GM23338 (cell line): ENCODE data around the gene SHISA9. TPM values are rescaled to one million over a fixed set of nuclear protein-coding genes. Genes with fewer than 3 reads are reported as not detected.

Source experiments
- ATAC-seq: fragments of 200-7000 bp; cut with Tn5 transposase; 3 replicates; pipeline ENCODE4 v1.9.1; 2020
- DNase-seq: peaks from one replicate; pipeline ENCODE4 v3.0.0-alpha.2; 2015; ENCODE audit warnings: low spot score
- H2AFZ ChIP-seq: fragments of 200-600 bp; sonication (generic); 2 replicates; pipeline ENCODE4 v1.8.0; 2016; ENCODE audit warnings: antibody characterized with exemption, mild to moderate bottlenecking, moderate library complexity
- H3F3A ChIP-seq: fragments of 200-600 bp; sonication (generic); replicated peaks from 2 replicates; pipeline ENCODE4 v1.8.0; 2017; ENCODE audit warnings: antibody characterized with exemption, mixed run types, low read depth
- H3K27ac ChIP-seq: fragments of 200-600 bp; sonication (generic); 2 replicates; pipeline ENCODE4 v1.6.1; 2016; ENCODE audit warnings: low read depth
- H3K27me3 ChIP-seq: fragments of 200-600 bp; sonication (generic); 2 replicates; pipeline ENCODE4 v1.8.0; 2016; ENCODE audit warnings: mild to moderate bottlenecking, mixed run types, moderate library complexity; ENCODE audit not compliant: insufficient read depth
- H3K36me3 ChIP-seq: fragments of 200-600 bp; sonication (generic); 2 replicates; pipeline ENCODE4 v1.8.0; 2016; ENCODE audit warnings: mild to moderate bottlenecking; ENCODE audit not compliant: insufficient read depth
- H3K4me1 ChIP-seq: fragments of 200-600 bp; sonication (generic); 2 replicates; pipeline ENCODE4 v1.8.0; 2016; ENCODE audit warnings: mild to moderate bottlenecking, moderate library complexity; ENCODE audit not compliant: insufficient read depth
- H3K4me2 ChIP-seq: fragments of 200-600 bp; sonication (generic); 2 replicates; pipeline ENCODE4 v1.7.1; 2017; ENCODE audit warnings: mixed run types
- H3K4me3 ChIP-seq: fragments of 200-600 bp; sonication (generic); 2 replicates; pipeline ENCODE4 v1.6.1; 2016; ENCODE audit warnings: mixed run types
- H3K79me2 ChIP-seq: fragments of 200-600 bp; sonication (generic); replicated peaks from 2 replicates; pipeline ENCODE4 v1.8.0; 2017; ENCODE audit warnings: mild to moderate bottlenecking; ENCODE audit not compliant: insufficient read depth
- H3K9me2 ChIP-seq: fragments of 200-600 bp; sonication (generic); 2 replicates; pipeline ENCODE4 v1.8.0; 2017; ENCODE audit not compliant: insufficient read depth
- H4K20me1 ChIP-seq: fragments of 200-600 bp; sonication (generic); replicated peaks from 2 replicates; pipeline ENCODE4 v1.8.0; 2017; ENCODE audit warnings: mild to moderate bottlenecking; ENCODE audit not compliant: insufficient read depth
- H3K27ac Mint-ChIP-seq: 2 replicates; pipeline ENCODE4 v1.8.0; 2020; ENCODE audit warnings: inconsistent platforms, mild to moderate bottlenecking, moderate library complexity, mixed read lengths
- H3K27me3 Mint-ChIP-seq: 3 replicates; pipeline ENCODE4 v1.8.0; 2022; ENCODE audit warnings: low read depth, mild to moderate bottlenecking, moderate library complexity, mixed read lengths, inconsistent platforms; ENCODE audit not compliant: insufficient read depth, poor library complexity
- H3K36me3 Mint-ChIP-seq: 3 replicates; pipeline ENCODE4 v1.8.0; 2021; ENCODE audit warnings: low read depth, mild to moderate bottlenecking, inconsistent platforms, moderate library complexity, mixed read lengths
- H3K4me1 Mint-ChIP-seq: 3 replicates; pipeline ENCODE4 v1.8.0; 2020; ENCODE audit warnings: mild to moderate bottlenecking, inconsistent platforms, mixed read lengths
- H3K4me3 Mint-ChIP-seq: 3 replicates; pipeline ENCODE4 v1.8.0; 2021; ENCODE audit warnings: moderate library complexity, mild to moderate bottlenecking, inconsistent platforms, mixed read lengths
- H3K9me3 Mint-ChIP-seq: 3 replicates; pipeline ENCODE4 v1.8.0; 2020; ENCODE audit warnings: moderate library complexity, mild to moderate bottlenecking, inconsistent platforms, mixed read lengths
- CREB1 ChIP-seq: fragments of 250-450 bp; sonication (Bioruptor Pico); IDR thresholded peaks from 2 replicates; pipeline ENCODE4 v1.5.0; 2020; ENCODE audit warnings: low read depth, mild to moderate bottlenecking, moderate library complexity
- ETS1 ChIP-seq: IDR thresholded peaks from 2 replicates; pipeline ENCODE4 v1.6.1; 2016; ENCODE audit warnings: antibody characterized with exemption
- EZH2 ChIP-seq: fragments of 200-600 bp; sonication (generic); IDR thresholded peaks from one replicate; pipeline ENCODE4 v1.8.0; 2017; ENCODE audit warnings: antibody characterized with exemption, mild to moderate bottlenecking, low read depth; ENCODE audit not compliant: unreplicated experiment
- EZH2phosphoT487 ChIP-seq: fragments of 200-600 bp; sonication (generic); IDR thresholded peaks from one replicate; pipeline ENCODE4 v1.8.1; 2018; ENCODE audit warnings: antibody characterized with exemption; ENCODE audit not compliant: unreplicated experiment
- JUNB ChIP-seq: IDR thresholded peaks from one replicate; pipeline ENCODE4 v1.6.1; 2016; ENCODE audit warnings: antibody characterized with exemption; ENCODE audit not compliant: unreplicated experiment
- NANOG ChIP-seq: IDR thresholded peaks from 2 replicates; pipeline ENCODE4 v1.6.1; 2016; ENCODE audit warnings: antibody characterized with exemption, borderline replicate concordance
- POLR2AphosphoS5 ChIP-seq: IDR thresholded peaks from 2 replicates; pipeline ENCODE4 v1.6.1; 2016; ENCODE audit warnings: antibody characterized with exemption, low read depth
- REST ChIP-seq: IDR thresholded peaks from one replicate; pipeline ENCODE4 v1.6.1; 2018; ENCODE audit warnings: antibody characterized with exemption; ENCODE audit not compliant: unreplicated experiment
- ZNF114 ChIP-seq: fragments of 250-450 bp; sonication (Bioruptor Pico); IDR thresholded peaks from 2 replicates; pipeline ENCODE4 v1.5.0; 2020; ENCODE audit warnings: mild to moderate bottlenecking, moderate library complexity
- ZNF331 ChIP-seq: fragments of 250-450 bp; sonication (Bioruptor Pico); IDR thresholded peaks from 2 replicates; pipeline ENCODE4 v1.5.0; 2020; ENCODE audit warnings: low read depth, mild to moderate bottlenecking, moderate library complexity
- ZNF462 ChIP-seq: fragments of 250-450 bp; sonication (Bioruptor Pico); IDR thresholded peaks from 2 replicates; pipeline ENCODE4 v1.5.0; 2020; ENCODE audit warnings: mild to moderate bottlenecking, moderate library complexity
- polyA plus RNA-seq: library from polyadenylated mRNA; unstranded; fragments of >200 nt; fragmentation: Nextera tagmentation; extraction: Ambion mirVana; gene quantifications from 2 replicates; pipeline ENCODE4 v1.2.1, GENCODE V29; 2016
- total RNA-seq: library from RNA; depleted of rRNA; stranded (reverse); fragments of >200 nt; shearing (Covaris generic); gene quantifications from 2 replicates; pipeline ENCODE4 v1.2.3, GENCODE V29; 2014

The SHISA9 gene
- total and polyA plus RNA-seq, 2 experiments from 2014 or later: 10.4 to 45.6 TPM

- Histone ChIP-seq H3K4me2 (no peak overlapping the region; the same call in 1 of the 2 replicates), H3K4me1 (peaks cover 20% of the 10 kb centered on the region), H2AFZ (no peak overlapping the region), H4K20me1 (peaks cover 13% of the 10 kb centered on the region; the same call in 1 of the 2 replicates), H3K79me2 (peaks cover 71% of the 10 kb centered on the region), H3K36me3 (no peaks in the 10 kb centered on the region), H3K27me3 (no peaks in the 10 kb centered on the region), H3K27ac (no peak overlapping the region), H3F3A (no peaks in the 10 kb centered on the region), H3K4me3 (no peak overlapping the region), H3K9me2 (peaks cover 9% of the 10 kb centered on the region)
- no peak overlapping the region for H3K4me3 Mint-ChIP-seq
- no peak for TF ChIP-seq NANOG
- TF ChIP-seq POLR2AphosphoS5: no peak
- no peak for TF ChIP-seq JUNB
- TF ChIP-seq ZNF331 (CRISPR knock-in tag): no peak
- no peak for TF ChIP-seq ETS1
- no peak for TF ChIP-seq REST
- no peak for TF ChIP-seq CREB1 (CRISPR knock-in tag)
- no peak for TF ChIP-seq EZH2phosphoT487
- TF ChIP-seq ZNF114: no peak
- H3K9me3 Mint-ChIP-seq: peaks cover 4% of the 10 kb centered on the region; the same call in 1 of the 3 replicates
- H3K36me3 Mint-ChIP-seq: peaks cover 6% of the 10 kb centered on the region; the same call in 2 of the 3 replicates
- ATAC-seq: no peak
- no peak for DNase-seq
- H3K27me3 Mint-ChIP-seq: peaks cover 3% of the 10 kb centered on the region
- H3K27ac Mint-ChIP-seq: no peak overlapping the region
- peaks cover 30% of the 10 kb centered on the region for H3K4me1 Mint-ChIP-seq
Measured at GRCh38 chr16:12951976-12952375, 50.6 kb downstream of the SHISA9 start.

- H3K36me3 Mint-ChIP-seq: peaks cover 27% of the 10 kb centered on the region
- H2AFZ ChIP-seq: no peak overlapping the region
- DNase-seq: no peak
- no peak overlapping the region for H3K27ac ChIP-seq
- no peaks in the 10 kb centered on the region for H3K36me3 ChIP-seq
- H3F3A ChIP-seq: no peaks in the 10 kb centered on the region
- peaks cover 10% of the 10 kb centered on the region; the same call in 1 of the 2 replicates for H3K4me1 ChIP-seq
- no peaks in the 10 kb centered on the region; the same call in 1 of the 2 replicates for H4K20me1 ChIP-seq
- H3K9me3 Mint-ChIP-seq: peaks cover 8% of the 10 kb centered on the region; the same call in 1 of the 3 replicates
- H3K9me2 ChIP-seq: peaks cover 3% of the 10 kb centered on the region; the same call in 1 of the 2 replicates
- no peak overlapping the region for H3K4me3 ChIP-seq
- H3K27me3 ChIP-seq: no peaks in the 10 kb centered on the region
- peaks cover 9% of the 10 kb centered on the region for H3K4me1 Mint-ChIP-seq
- peaks cover 70% of the 10 kb centered on the region for H3K79me2 ChIP-seq
- H3K4me3 Mint-ChIP-seq: no peak overlapping the region
- peak overlapping the region; percentile 60; the same call in 1 of the 2 replicates for H3K27ac Mint-ChIP-seq
- no peaks in the 10 kb centered on the region for H3K27me3 Mint-ChIP-seq
- no peak for ATAC-seq
- H3K4me2 ChIP-seq: no peak overlapping the region
- TF ChIP-seq ZNF331 (CRISPR knock-in tag) (no peak), EZH2 (no peak), EZH2phosphoT487 (no peak), POLR2AphosphoS5 (no peak), NANOG (no peak), ZNF462 (no peak)
Measured at GRCh38 chr16:12958366-12958765, 57.0 kb downstream of the SHISA9 start.
